ENCODE data around the gene SDR9C7.

GRCh38 chr12:56894698-56895368 is 39.4 kb downstream of the SDR9C7 start:
- TF ChIP-seq CTCF (conservative IDR thresholded peaks at IDR 0.05), result no peak
- TF ChIP-seq ZFX (IDR thresholded peaks at IDR 0.05), result no peak

Data from C4-2B (cell line).